CD4-positive, CD25-positive, alpha-beta regulatory T cell (primary cell): ENCODE results near the gene ALS2CL. TPM values are rescaled to one million over a fixed set of nuclear protein-coding genes. Genes with fewer than 3 reads are reported as not detected.

ENCODE experiments used
- ATAC-seq, 2 donors: fragments of 150-1000 bp; cut with Tn5 transposase; one replicate each; pipeline ENCODE4 v1.10.0; 2021; ENCODE audit warnings: low read depth in 2 of 2, moderate number of reproducible peaks in 2 of 2, moderate library complexity in 1 of 2
- DNase-seq, 3 donors: peaks; one replicate each; pipeline versions ENCODE4 v3.0.0 to v3.0.0-alpha.2; 2012 to 2022; ENCODE audit warnings: mixed read lengths in 1 of 3
- H3K27ac ChIP-seq: one replicate; pipeline ENCODE4 v1.7.0; 2013; ENCODE audit warnings: mild to moderate bottlenecking, low read length; ENCODE audit not compliant: insufficient read depth, poor library complexity, severe bottlenecking
- H3K27me3 ChIP-seq: one replicate; pipeline ENCODE4 v1.7.0; 2013; ENCODE audit warnings: low read length; ENCODE audit not compliant: control insufficient read depth, insufficient read depth
- H3K36me3 ChIP-seq: one replicate; pipeline ENCODE4 v1.7.0; 2013; ENCODE audit warnings: mild to moderate bottlenecking, low read length, moderate library complexity; ENCODE audit not compliant: control insufficient read depth, insufficient read depth
- H3K4me1 ChIP-seq: 2 replicates; pipeline ENCODE4 v1.7.0; 2013; ENCODE audit warnings: mild to moderate bottlenecking, low read length; ENCODE audit not compliant: insufficient read depth, control insufficient read depth, poor library complexity, severe bottlenecking
- H3K4me3 ChIP-seq: one replicate; pipeline ENCODE4 v1.7.0; 2013; ENCODE audit warnings: low read depth, mild to moderate bottlenecking, low read length, moderate library complexity
- H3K9me3 ChIP-seq, 2 experiments: 1 replicate in 1 of 2; 2 replicates in 1 of 2; pipeline ENCODE4 v1.7.0; 2013; ENCODE audit warnings: low read length in 2 of 2, mild to moderate bottlenecking in 1 of 2, moderate library complexity in 1 of 2; ENCODE audit not compliant: control insufficient read depth in 2 of 2
- H3K27ac Mint-ChIP-seq, 3 donors: one replicate each; pipeline ENCODE4 v1.8.0; 2020 to 2022; ENCODE audit warnings: mild to moderate bottlenecking in 3 of 3, mixed read lengths in 3 of 3, moderate library complexity in 2 of 3
- H3K27me3 Mint-ChIP-seq: one replicate; pipeline ENCODE4 v1.8.0; 2022; ENCODE audit warnings: mild to moderate bottlenecking, mixed read lengths
- H3K36me3 Mint-ChIP-seq: one replicate; pipeline ENCODE4 v1.8.0; 2020; ENCODE audit warnings: mixed read lengths
- H3K4me1 Mint-ChIP-seq, 4 donors: one replicate each; pipeline ENCODE4 v1.8.0; 2020 to 2022; ENCODE audit warnings: mixed read lengths in 4 of 4, mild to moderate bottlenecking in 1 of 4
- H3K4me3 Mint-ChIP-seq, 4 donors: one replicate each; pipeline ENCODE4 v1.8.0; 2020 to 2022; ENCODE audit warnings: mild to moderate bottlenecking in 4 of 4, mixed read lengths in 4 of 4, moderate library complexity in 3 of 4
- H3K9me3 Mint-ChIP-seq, 7 donors: one replicate each; pipeline ENCODE4 v1.8.0; 2020 to 2022; ENCODE audit warnings: mixed read lengths in 7 of 7, mild to moderate bottlenecking in 3 of 7, moderate library complexity in 2 of 7
- polyA plus RNA-seq, 4 donors: library from polyadenylated mRNA; unstranded; fragments of 300-500 nt; fragmentation: Illumina TruSeq; gene quantifications; one replicate each; pipeline ENCODE4 v1.2.3, GENCODE V29; 2021
- total RNA-seq: library from RNA; stranded (reverse); gene quantifications from one replicate; pipeline ENCODE4 v1.2.3, GENCODE V29; 2022

ALS2CL gene
- total and polyA plus RNA-seq, 5 donors from 2014 or later = 1.3 to 25.8 (median 1.7) TPM

GRCh38 chr3:46721009-46721408 is 27.5 kb upstream of the ALS2CL start:
- no peak for ATAC-seq
- H3K27me3 Mint-ChIP-seq = peaks cover 13% of the 10 kb centered on the region
- no peak overlapping the region for H3K27ac ChIP-seq

GRCh38 chr3:46719735-46720271 is 26.3 kb upstream of the ALS2CL start:
- H3K36me3 Mint-ChIP-seq = no peaks in the 10 kb centered on the region
- H3K27me3 ChIP-seq = no peaks in the 10 kb centered on the region
- peaks cover 0 to 10% (median 2%) of the 10 kb centered on the region in 4 donors for H3K4me1 Mint-ChIP-seq
- no peak overlapping the region for H3K4me3 ChIP-seq
- peaks cover 8% of the 10 kb centered on the region for H3K27me3 Mint-ChIP-seq
- no peaks in the 10 kb centered on the region for H3K9me3 ChIP-seq
- no peak for ATAC-seq
- no peaks in the 10 kb centered on the region for H3K4me1 ChIP-seq
- peaks cover 0 to 3% (median 0%) of the 10 kb centered on the region in 7 donors for H3K9me3 Mint-ChIP-seq
- no peak overlapping the region for H3K27ac ChIP-seq
- H3K36me3 ChIP-seq = no peaks in the 10 kb centered on the region
- H3K4me3 Mint-ChIP-seq = no peak overlapping the region
- H3K27ac Mint-ChIP-seq = no peak overlapping the region
- no peak for DNase-seq

More at GRCh38 chr3:46721009-46721408, 27.5 kb upstream of the ALS2CL start:
- no peaks in the 10 kb centered on the region for H3K27me3 ChIP-seq
- Mint-ChIP-seq H3K27ac (no peak overlapping the region), H3K4me3 (no peak overlapping the region), H3K4me1 (peaks cover 0 to 10% (median 2%) of the 10 kb centered on the region in 4 donors), H3K36me3 (no peaks in the 10 kb centered on the region), H3K9me3 (peaks cover 0 to 3% (median 0%) of the 10 kb centered on the region in 7 donors)
- no peak for DNase-seq
- H3K9me3 ChIP-seq = no peaks in the 10 kb centered on the region
- H3K4me3 ChIP-seq = no peak overlapping the region
- no peaks in the 10 kb centered on the region for H3K4me1 ChIP-seq
- no peaks in the 10 kb centered on the region for H3K36me3 ChIP-seq

- H3K27me3 ChIP-seq = no peaks in the 10 kb centered on the region
These were observed 25.6 kb upstream of the ALS2CL start for GRCh38 chr3:46719044-46719565.

GRCh38 chr3:46717447-46718231 is 24.2 kb upstream of the ALS2CL start, which contains the start of gene PRSS50:
Gene PRSS50, minus strand, starts transcription at chr3:46717869. Its CDS starts 45 bp downstream, at chr3:46717824.
- no peak for ATAC-seq
- H3K9me3 ChIP-seq = no peaks in the 10 kb centered on the region
- H3K4me1 ChIP-seq = no peaks in the 10 kb centered on the region
- Mint-ChIP-seq H3K27me3 (peaks cover 4% of the 10 kb centered on the region), H3K36me3 (no peaks in the 10 kb centered on the region), H3K9me3 (peaks cover 0 to 3% (median 0%) of the 10 kb centered on the region in 7 donors), H3K4me1 (peaks cover 0 to 3% (median 0%) of the 10 kb centered on the region in 4 donors), H3K4me3 (peak within 1 kb of the TSS in 1 of 4 donors; percentile 64), H3K27ac (no peak within 1 kb of the TSS)
- no peak within 1 kb of the TSS for H3K4me3 ChIP-seq
- no peak within 1 kb of the TSS for H3K27ac ChIP-seq
- H3K36me3 ChIP-seq = no peaks in the 10 kb centered on the region
- no peaks in the 10 kb centered on the region for H3K27me3 ChIP-seq
- DNase-seq = peak in 1 of 3 donors; percentile 24

More at GRCh38 chr3:46719044-46719565, 25.6 kb upstream of the ALS2CL start:
- no peak overlapping the region for H3K27ac ChIP-seq
- H3K36me3 ChIP-seq = no peaks in the 10 kb centered on the region
- peaks cover 4% of the 10 kb centered on the region for H3K27me3 Mint-ChIP-seq
- DNase-seq (no peak), ATAC-seq (no peak)
- H3K4me3 ChIP-seq = no peak overlapping the region
- no peaks in the 10 kb centered on the region for H3K4me1 ChIP-seq
- H3K4me3 Mint-ChIP-seq = no peak overlapping the region
- no peaks in the 10 kb centered on the region for H3K36me3 Mint-ChIP-seq
- no peak overlapping the region for H3K27ac Mint-ChIP-seq
- no peaks in the 10 kb centered on the region for H3K9me3 ChIP-seq
- H3K4me1 Mint-ChIP-seq = peaks cover 0 to 5% (median 2%) of the 10 kb centered on the region in 4 donors
- H3K9me3 Mint-ChIP-seq = peaks cover 0 to 3% (median 0%) of the 10 kb centered on the region in 7 donors

GRCh38 chr3:46716461-46717441 is 23.3 kb upstream of the ALS2CL start:
- Histone ChIP-seq H3K4me3 (no peak overlapping the region), H3K27ac (no peak overlapping the region), H3K4me1 (no peaks in the 10 kb centered on the region), H3K36me3 (no peaks in the 10 kb centered on the region), H3K27me3 (no peaks in the 10 kb centered on the region), H3K9me3 (no peaks in the 10 kb centered on the region)
- Mint-ChIP-seq H3K4me1 (peaks cover 0 to 3% (median 0%) of the 10 kb centered on the region in 4 donors), H3K27me3 (peaks cover 4% of the 10 kb centered on the region), H3K27ac (no peak overlapping the region), H3K4me3 (no peak overlapping the region), H3K36me3 (no peaks in the 10 kb centered on the region), H3K9me3 (peaks cover 0 to 3% (median 0%) of the 10 kb centered on the region in 7 donors)
- ATAC-seq (no peak), DNase-seq (no peak)

GRCh38 chr3:46715507-46716175 is 22.2 kb upstream of the ALS2CL start:
- DNase-seq = no peak

More at GRCh38 chr3:46715507-46716175, 22.2 kb upstream of the ALS2CL start:
- H3K4me1 Mint-ChIP-seq = peaks cover 0 to 3% (median 0%) of the 10 kb centered on the region in 4 donors
- H3K4me3 ChIP-seq = no peak overlapping the region
- H3K27ac Mint-ChIP-seq = no peak overlapping the region
- H3K27ac ChIP-seq = no peak overlapping the region
- H3K4me3 Mint-ChIP-seq = no peak overlapping the region
- ATAC-seq = no peak
- H3K9me3 ChIP-seq = no peaks in the 10 kb centered on the region
- no peaks in the 10 kb centered on the region for H3K27me3 ChIP-seq
- peaks cover 4% of the 10 kb centered on the region for H3K27me3 Mint-ChIP-seq
- no peaks in the 10 kb centered on the region for H3K4me1 ChIP-seq
- no peaks in the 10 kb centered on the region for H3K9me3 Mint-ChIP-seq
- H3K36me3 ChIP-seq = no peaks in the 10 kb centered on the region
- no peaks in the 10 kb centered on the region for H3K36me3 Mint-ChIP-seq
